NCI-H1417 (cell line): Measurements from ENCODE around the gene RXRA.
A peak's percentile ranks its signal among the peaks of the same experiment; 100 is the strongest.

ENCODE experiments used
- DNase-seq, 3 experiments: peaks; one replicate each; lab custom pipeline; 2025; lab: John Stamatoyannopoulos, UW

The RXRA gene

DNA sequence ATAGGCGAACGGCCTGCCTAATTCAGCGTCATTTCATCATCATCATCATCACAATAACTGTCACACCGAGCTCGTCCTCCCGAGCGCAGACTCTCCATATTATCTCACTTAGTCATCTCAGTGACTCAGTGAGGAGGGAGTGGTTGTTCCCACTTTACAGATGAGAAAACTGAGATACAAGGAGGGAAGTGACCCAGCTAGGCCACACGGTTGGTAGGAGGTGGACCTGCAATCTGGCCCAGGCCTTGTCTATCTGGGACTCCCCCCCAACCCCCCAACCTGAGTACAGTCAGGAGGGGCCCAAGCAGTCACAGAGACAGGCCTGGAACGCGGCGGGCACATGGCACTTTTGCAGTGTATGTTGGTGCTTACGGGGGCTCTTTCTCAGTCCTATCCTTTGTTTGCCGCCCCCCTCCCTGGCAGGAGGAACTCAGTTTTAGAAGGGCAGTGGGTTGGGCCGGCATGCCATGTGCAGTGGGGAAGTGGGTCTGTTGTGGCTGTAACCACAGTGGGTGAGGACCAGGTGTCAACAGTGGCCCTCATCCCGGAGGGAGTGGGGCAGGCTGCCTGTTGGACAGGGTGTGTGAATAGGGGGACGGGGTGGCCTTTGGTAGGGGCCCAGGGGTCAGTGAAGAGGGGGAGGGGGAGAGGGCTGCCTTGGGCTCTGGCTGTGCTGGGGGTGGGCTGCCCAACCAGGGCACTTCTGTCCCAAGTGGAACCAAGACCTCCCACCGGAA lies 1.7 kb upstream of the RXRA start:
- no peak for DNase-seq

DNA sequence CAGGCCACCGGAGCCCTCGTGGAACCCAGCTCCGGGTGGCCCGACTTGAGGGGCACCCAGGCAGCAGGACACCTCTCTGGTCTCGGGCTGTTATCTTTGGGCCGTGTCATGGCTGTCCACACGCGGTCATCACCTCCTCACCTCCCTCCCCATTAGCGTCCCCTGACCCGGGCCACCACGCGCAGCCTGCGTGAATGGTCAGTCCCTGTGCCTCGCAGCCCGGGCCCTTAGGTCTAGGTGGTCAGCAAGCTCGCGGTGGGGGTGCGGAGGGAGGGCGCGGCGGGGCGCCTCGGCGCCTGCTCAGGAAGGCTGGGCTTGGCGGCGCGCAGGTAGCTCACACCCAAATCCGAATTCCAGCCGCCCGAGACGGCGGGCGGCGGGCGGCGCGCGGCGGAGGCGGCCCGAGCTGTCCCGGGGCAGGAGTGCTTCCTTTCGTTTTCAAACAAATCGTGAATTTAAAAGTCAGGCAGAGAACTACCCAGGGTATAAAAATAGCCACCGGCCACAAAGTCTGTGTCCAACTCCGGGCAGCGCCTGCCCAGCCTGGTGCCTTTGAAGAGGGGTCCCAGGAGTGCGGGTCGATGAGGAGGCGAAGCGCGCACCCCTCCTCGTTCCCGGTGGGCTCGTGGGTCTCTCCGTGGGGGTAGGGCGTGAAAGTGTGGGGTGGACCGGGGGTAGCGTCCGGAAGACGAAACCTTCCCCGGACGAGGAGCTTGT lies 1.0 kb upstream of the RXRA start:
- no peak for DNase-seq

DNA sequence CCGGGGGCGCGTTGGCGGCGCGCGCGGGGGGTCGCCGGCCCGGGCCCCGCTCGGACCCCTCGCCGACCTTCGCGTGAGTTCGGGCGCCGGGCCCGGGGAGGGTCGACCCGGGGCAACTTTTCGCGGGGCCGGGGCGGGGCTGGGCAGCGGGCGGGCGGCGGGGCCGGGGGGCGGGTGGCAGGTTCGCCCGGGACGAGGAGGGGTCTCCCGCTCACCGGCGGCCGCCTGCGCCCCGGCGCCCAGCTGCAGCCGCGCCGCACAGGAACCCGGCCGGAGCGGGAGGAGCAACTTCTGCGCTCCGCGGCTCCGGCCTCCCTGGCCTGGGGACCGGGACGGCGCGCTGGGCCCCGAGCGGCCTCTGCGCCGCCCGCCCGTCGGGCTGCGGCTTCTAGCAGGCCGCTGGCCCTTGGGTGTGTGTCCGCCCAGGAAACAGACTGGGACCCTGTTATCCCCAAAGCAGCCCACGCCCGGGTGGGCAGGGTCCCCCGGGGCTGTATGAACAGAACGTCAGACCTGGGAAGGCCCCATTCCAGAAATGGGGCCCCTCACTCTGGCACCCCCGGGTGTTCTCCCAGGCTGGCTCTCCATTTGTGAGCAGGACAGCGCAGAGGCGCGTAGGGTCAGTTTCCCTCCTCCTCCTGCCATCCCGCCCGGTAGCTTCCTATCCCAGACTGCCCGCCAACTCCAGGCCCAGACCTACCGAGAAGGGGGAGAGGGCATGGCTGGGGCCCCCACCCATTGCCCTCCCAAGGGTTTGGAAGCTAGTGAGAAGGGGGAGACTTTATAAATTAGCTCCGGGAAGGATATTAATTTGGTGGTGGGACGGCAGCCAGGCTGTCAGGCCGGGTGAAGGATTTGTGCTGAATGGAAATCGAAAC lies 708 bp downstream of the RXRA start:
- peak in 2 of 3 experiments; percentile 51 to 59 for DNase-seq

DNA sequence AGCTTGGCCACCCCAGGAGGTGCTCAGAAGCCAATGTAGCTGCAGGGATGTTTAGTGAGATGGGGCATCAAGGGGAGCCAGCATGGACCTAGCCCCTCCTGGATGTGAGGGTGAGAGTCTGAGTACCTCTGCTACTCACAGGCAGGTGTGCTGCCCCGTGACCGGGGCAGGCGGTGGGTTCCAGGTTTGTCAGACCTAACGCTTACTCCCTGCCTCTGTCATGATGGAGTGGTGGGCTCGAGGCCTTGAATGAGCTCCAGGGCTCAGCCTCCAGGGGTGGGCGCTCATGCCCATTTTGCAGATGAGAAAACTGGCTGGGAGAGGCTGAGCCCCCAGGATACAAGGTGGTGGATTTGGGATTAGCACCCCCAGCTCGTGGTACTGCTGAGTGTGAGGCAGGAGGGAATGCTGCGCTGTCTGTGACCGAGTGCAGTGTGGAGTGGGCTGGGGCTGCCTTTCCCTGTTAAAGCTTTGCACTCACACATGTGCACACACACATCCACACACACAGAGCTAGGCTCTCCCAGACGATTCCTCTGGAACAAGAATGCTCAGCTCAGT lies 1.5 kb downstream of the RXRA start:
- no peak for DNase-seq

DNA sequence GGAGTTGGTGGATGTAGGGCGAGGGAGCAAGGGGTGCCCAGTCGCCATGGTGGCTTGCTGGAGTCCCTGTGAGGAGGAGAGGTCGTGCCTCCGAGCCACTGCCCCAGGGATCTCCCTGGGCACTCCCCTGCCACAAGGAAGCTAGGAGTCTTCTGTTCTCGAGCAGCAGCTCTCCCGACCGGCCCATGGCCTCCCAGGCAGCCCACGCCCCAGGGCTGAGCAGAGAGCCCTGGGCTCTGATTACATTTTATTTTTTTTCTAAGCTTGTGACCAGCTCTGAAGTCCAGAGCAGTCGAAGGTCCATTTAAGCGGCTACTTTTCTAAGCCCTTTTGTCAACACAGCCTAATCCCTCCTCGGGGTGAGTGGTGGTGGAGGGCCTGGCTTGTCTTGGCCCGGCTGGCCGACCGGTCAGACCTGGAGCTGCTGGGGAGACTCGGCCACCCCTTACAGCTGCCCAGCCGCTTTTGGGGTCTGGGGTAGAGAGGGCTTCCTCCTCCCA lies 2.1 kb downstream of the RXRA start:
- DNase-seq = no peak

DNA sequence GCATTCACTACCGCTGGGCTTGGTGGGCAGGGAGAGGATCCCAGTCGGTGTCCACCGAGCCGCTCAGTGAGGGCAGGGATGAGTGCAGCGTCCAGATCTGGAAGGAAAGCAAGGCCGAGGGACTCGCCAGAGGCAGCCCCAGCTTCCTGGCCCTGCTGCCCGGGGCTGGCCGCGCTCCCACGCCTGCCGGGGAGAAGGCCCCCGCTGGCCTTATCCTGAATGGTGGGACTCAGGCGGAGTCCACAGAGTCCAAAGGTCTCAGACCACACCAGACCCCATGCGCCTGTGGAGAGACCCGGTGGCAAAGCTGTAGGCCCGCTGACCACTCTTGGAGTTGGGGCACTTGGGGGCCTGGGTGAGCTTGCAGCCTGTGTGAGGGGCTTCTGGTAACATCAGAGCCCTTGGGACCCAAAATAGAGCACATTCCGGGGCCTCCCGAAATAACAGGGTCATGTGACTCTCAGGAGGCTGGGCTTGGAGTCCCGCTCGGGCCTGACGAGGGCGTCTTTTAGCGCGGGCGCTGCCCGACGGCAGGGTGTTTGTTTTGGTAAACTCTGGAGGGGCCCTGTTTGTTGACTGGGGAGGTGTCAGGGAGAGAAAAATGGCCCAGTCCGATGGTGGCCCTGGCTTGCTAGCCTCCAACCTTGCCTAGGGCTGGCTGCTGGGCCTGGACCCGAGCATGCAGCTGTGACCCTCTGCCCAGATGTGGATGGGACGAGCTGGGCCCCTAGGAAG lies 2.8 kb downstream of the RXRA start:
- no peak for DNase-seq

DNA sequence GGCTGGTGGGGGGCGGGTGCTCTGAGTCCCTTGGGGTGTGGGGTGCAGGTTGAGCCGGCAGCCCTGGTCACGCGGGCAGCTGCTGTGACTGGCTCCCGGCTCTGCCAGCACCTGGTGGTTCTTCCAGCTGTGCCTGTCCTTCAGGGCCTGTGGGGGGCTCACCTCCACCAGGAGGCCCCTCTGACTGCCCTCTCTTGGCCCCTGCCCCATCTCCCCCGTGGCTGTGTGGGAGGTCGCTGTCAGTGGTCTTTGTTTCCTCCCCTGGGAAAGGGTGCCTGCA lies 3.3 kb downstream of the RXRA start:
- DNase-seq = no peak

DNA sequence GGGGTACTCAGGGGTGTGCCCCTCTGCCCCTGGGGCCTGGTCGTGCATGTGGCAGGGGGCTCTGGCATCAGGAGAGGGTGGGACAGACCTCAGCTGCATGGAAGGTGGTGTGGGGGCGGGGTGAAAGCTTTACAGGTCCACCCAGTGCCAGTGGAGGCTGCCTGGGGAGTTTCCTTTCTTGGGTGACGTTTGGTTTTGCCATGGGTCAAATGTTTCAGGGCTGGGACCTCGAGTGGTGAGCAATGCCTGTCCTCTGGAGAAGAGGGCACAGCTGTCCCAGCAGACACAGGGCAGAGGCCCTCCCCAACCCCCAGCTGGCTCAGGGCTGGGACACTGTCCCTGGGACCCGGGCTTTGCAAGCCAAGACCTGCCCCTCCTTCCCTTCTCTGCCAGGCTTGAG lies 3.6 kb downstream of the RXRA start:
- no peak for DNase-seq

DNA sequence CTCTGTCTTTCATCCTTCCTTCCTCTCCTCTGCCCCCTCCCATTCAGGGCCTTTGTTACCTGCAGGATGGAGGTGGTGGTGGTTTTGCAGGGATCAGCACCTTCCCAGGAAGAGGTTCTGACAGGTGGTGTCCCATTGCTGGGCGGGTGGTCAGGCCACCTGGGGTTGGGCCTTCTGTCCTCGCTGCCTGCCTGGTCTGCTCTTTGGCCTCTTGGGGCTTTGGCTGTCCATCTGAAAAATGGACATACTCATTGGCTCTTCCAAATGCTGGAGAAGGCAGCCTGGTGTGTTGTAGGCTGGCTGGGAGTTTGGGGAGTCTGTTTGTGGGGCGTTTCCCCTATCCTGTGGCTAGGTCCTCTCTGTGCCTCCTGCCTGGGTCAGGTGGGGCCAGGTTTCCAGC lies 4.3 kb downstream of the RXRA start:
- DNase-seq = no peak

DNA sequence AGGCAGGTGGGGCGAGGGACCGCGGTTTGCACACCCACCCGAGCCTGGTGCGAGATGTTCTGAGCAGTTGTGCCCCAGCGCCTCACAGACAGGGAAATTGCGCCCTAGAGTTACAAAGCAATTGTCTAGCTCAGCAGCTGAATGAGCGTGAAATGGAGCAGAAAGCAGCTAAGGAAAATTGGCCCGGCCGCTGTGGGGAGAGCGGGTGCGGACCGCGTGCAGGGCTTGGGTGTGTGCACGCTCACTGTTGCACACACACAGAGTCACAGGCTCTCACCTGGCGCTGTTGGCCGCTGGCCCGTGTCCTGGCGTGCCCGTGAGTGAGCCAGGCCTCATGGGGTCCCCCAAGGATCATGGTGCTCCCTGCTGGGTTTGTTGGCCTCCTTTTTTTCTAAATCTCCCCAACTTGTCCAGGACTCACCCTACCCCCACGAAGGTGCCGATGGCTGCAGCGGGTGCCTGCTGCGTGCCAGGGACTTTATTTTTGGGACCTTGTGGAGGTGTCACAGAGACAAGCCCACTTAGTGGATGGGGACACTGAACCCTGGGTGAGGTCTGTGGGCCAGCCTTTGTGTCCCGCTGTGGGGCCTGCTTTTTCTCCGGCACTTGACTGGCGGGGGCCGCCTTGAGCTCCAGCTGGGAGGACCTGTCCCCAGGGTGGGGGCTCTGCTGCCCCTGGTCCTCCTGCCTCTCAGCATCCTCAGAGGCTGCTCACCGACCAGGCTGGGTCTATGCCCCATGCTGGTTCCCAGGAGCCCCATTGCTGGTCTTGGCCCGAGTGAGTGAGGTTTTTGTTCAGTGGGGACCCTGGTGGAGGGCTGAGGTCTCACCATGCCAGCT lies 5.2 kb downstream of the RXRA start:
- DNase-seq = peak in 1 of 3 experiments; percentile 18

DNA sequence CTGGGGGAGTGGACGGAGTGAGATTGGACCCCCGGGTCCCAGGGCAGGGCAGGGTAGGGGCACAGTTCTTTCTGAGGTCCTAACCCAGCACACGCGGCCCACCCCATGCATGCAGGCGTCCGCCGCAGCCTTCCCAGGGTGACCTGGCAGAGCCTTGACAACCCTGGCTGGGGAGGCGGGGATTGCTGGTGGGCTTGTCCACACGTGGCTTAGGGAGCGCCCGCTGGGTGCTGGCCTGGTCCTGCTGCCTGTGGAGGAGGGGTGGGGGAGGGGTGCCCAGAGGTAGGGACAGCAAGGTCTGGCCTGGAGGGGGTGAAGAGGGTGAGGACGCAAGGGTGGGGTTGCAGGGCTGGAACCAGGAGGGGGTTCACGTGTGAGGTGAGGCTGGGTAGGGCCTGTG lies 6.0 kb downstream of the RXRA start:
- no peak for DNase-seq

DNA sequence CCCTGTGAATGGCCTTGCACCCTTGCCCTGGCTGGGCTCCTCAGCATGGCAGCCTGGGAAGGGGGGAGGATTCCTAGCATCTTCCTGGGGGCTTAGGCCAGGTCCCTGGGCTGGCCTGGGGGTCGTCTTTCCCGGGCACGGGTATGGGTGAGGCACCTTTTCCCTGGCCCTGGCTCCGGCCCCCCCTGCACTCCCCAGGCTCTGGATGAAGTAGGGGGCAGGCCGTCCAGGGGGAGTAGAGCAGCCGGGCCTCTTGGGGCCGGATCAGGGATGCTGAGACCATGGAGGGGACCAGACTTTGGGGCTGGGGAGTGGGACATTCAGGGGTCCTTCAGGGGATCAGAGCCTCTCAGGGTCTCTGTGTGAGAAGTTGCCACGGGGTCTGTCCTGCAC lies 6.6 kb downstream of the RXRA start:
- DNase-seq = no peak

DNA sequence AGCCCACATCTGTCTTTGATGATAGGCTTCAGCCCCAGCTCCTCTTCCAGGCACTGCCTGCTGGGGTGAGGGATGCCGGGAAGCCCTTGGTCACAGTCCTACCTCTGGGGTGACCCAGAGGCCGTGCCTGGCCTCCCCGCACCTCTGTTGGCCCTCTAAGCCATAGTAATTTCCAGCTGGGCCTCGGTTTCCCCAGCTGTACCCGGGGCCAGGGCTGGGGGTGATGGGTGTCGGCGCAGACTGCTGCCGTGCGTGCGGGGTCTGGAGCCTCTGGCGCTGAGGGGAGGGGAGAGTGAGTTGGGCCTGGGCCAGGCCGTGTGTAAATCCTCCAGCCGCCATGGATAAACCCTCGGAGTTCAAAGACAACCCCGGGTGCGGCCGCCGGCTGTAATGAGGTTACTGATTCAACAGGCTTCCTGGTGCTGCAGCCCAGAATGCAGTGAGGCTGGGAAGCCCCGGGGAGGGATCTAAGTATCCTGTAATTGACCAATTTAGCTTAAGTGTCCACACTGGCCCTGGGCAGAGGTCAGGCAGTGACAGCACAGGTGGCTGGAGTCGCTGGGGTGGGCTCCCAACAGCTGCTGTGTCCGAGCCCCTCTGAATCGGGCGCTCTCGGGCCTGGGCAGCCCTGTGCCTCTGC lies 7.1 kb downstream of the RXRA start:
- DNase-seq = peak in 2 of 3 experiments; percentile 54 to 85

DNA sequence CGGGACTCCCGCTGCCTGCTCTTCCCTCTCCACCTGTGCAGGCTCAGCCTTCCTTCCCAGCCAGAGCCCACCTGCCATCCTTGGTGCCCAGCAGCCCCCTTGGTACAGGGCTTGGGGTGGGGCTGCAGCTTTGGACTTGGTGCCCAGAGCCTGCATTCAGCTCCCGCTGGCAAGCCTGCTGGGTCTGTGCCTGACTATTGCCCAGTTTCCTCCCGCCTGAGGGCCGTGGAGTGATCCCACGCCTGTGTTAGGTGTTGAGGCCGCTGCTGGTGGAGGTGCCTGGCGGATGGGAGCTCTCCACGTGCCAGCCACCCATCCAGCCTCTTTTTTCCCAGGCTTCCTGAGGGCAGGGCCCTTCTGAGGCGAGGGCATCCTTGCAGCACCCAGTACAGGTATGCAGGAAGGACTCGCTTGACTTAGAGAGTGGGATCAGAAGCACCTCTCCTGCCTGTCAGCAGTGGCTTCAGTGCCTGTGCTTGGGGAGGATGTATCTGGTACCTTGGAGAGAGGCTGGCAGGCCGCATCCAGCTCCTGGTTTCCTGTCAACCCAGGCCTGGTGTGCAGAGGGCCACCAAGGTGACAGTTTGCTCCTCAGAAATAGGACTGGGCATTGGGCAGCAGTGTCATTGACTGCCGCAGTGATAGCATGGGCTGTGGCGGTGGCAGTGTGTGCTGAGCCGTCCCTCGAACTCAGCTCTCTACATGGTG lies 7.8 kb downstream of the RXRA start:
- DNase-seq = no peak

DNA sequence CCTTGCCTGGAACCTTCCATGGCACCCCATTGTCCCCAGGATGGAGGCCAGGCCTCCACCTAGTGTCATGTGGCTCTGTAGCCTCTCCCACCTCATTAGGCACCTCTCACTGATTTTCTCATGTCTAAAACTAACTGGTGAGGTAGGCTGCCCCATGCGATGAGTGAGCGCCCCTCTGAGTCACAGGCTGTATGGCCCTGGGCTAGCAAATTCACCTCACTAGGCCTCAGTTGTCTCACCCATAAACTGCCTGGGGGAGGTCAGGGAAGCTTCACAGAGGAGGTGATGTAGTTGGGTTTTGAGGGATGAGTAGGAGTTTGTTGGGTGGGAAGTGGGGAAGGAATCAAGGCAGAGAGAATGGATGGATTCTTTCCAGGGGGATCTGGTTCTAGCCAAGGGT lies 8.8 kb downstream of the RXRA start:
- no peak for DNase-seq

DNA sequence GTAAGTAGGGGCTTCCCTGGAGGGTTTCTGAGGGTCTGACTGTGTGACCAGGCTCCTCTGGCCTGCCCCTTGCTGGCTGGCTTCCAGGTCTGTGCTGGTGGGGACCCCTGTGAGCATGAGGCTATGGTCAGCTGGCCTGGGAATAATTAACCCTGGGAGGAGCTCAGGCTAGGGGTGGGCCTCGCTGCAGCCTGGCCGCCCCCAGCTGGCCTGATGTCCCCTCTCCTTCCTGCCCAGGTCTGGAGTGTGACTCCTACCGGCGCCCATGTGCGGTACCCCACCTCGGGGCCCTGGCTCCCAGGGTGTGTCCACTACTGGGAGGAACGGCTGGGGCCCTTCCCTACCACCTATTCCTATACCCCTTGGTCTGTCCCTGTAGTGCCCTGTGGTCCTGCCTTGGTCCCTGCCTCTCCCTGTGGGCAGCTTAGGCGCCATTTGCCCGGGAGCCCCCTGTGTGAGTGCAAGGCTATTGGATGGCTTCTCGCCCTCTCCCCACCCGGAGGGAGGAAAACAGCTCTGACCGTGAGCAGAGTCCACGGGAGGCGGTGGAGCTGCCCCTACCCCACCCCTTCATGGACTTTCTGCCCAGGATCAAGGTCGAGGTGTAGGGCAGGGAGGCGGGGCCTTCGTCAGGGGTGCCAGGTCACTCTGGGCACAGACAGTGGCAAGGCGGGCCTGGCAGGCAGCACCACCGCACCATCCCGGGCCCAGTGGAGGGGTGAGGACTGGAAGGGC lies 9.4 kb downstream of the RXRA start:
- no peak for DNase-seq

DNA sequence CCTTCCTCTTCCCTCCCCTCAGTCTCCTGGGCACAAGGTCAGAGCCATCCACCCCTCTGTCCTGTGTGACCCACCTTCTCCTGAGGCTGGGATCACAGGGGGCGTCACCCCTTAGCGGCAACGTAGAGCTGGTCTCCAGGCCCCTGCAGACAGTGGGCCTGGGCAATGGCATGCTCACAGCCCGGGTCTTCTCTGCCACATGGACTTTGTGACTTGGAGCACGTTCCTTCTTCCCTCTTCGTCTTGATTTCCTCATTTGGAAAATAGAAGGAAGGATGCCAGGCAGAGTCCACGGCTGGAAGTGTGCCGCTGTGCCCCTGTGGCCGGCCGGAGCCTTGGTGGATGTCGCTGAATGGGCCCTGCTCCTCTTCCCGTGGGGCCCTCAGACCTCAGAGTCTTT lies 10.0 kb downstream of the RXRA start:
- DNase-seq = no peak

DNA sequence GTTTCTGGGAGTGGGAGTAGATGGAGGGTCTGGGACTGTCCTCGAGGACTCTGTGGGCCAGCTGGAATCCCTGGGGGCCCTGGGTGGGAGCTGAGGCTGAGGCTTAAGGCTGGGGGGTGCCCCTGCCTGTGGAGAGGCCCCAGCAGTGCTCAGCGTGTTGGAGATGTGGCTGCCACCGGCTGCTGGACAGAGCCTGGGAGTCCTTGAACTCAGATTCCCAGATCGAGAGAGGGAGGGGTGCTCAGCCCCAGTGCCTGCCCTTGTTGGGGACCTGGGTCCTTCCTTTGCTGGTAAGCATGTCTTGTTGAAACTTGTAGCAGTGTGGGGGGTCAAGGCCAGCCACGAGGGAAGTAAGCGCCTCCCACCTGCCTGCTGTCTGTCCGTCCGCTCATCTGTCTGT lies 10.7 kb downstream of the RXRA start:
- DNase-seq = no peak

DNA sequence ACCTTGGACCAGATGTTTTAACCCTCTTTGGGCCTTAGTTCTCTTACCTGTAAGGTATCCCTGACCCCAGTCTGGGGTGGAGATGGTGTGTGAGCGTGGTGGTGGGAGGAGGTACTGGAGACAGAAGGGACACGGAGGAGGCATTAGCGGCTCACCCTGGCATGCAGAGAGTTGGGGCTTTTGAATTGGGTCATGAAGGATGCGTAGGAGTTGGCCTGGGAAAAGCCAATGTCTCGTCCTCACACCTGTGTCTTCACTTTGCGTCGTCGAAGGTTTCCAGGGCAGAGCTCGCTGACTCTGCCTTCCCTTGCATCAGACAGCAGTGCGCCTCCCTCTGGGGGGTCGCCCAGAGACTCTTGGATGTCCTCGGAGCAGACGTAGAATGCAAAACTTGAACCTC lies 11.2 kb downstream of the RXRA start:
- DNase-seq = no peak
